Stimulated activated CD8-positive, alpha-beta memory T cell treated with anti-CD3 and anti-CD28 coated beads, Interleukin-4, amount 100 ng/mL, for 1 hour (primary cell): ENCODE data around the gene TMTC2.
"Not testable (repeated sequence)": the region's sequence is repeated elsewhere in the genome, so short reads cannot be mapped to it uniquely, and the experiment has no call there.

Experiments
- DNase-seq, 2 donors: peaks; one replicate each; pipeline ENCODE4 v3.0.0-alpha.2; 2020; ENCODE audit warnings: low read depth in 2 of 2, low spot score in 1 of 2

The TMTC2 gene

DNA sequence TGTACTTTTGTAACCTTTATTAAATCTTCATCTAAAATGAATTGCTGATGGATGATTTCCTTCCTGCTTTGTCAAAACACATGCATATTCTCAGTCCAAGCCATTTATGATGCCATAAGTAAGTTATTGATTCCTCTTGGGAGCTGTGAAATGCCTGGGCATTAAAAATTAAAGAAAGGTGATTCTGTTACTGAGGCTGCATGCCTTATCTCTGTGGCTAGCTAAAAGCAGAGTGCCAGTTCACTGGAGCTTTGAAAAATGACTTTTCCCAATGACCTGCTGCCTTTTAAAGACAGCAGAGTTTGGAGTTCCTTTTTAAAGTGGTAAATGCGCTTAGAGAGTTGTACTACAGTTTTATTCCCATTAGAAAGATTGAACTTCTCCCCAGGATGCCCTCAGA is 152.1 kb downstream of the TMTC2 start:
- no peak for DNase-seq

DNA sequence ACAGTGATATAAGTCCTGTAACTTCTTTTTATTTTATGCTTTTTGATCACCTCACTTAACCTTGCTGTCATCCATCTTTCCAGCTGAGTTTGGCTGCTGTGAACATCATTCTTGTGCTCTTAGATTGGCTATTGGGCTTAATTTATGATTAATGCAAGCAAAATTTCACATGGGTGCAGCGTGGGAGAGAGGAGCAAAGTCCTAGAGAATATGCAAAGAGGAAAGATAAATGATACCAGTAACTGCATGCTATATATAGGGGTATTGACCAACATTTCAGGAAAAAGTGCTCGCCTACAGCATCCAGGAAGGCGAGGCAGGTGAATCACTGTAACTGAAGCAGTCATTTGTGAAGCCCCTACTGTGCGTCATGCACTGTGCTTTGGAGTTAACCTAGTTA is 153.1 kb downstream of the TMTC2 start:
- no peak for DNase-seq

DNA sequence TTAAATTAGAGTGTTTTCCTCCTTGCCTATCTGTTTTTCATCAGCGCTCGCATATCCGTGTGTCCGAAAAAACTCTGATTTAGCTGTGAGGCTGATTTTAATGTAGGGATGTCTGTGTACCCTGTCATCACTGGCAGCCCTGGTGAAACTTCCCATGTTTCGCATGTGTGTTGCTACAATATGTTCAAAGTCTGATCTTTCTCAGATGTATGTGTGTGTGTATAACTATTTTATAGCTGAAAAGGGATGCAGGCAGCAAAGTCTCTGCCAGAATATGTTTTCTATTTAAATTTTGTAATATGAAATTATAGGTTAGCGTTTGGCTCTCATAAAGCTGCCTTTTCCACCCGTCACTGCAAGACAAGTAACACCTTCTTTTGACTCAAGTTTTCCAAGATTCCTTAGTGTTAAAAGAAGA is 154.8 kb downstream of the TMTC2 start:
- DNase-seq, result no peak

DNA sequence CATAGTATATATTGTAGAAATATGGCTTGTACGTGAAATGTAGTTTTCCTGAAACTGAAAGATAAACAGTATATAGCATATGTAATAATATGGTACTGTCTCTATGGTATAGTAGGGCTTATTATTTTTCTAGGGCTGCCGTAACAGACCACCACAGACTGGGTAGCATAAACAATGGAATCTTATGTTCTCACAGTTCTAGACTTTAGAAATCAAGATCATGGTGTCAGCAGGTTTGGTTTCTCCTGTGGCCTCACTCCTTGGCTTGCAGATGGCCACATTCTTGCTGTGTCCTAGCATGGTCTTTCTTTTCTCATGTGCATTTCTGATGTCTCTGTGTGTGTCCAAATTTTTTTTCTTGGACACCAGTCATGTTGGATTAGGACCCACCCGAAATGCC is 155.8 kb downstream of the TMTC2 start:
- DNase-seq, result no peak

DNA sequence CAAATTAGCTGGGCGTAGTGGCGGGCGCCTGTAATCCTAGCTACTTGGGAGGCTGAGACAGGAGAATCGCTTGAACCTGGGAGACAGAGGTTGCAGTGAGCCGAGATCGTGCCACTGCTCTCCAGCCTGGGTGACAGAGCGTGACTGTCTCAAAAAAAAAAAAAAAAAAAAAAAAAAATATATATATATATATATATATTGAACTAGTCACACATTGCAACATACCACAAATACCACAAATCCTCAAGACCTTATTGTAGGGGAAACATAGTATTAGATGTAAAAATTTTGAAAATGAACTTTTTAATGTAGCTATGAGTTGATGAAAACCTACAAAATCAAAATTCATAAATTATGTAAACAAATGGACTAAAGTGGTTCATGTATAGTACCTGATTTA is 158.4 kb downstream of the TMTC2 start:
- DNase-seq, result not testable (repeated sequence)

DNA sequence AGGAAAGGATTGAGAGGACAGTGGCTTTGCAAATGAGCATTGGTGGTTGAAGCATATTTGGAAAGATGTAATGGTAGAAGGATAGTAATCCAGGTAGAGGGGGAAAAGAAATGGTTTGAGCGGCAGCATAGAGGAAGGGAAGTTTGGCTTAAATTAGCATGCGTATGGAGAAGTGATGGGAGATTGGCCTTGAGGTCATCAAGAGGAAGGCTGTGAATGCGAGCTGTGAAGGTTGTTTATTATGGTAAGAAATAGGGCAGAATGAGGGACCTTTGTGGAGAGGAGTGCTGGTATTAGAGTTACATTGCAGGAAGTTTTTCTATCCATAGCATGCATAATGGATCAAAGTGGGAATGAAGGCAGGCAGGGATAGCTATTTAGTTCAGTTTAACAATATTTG is 162.1 kb downstream of the TMTC2 start:
- no peak for DNase-seq

DNA sequence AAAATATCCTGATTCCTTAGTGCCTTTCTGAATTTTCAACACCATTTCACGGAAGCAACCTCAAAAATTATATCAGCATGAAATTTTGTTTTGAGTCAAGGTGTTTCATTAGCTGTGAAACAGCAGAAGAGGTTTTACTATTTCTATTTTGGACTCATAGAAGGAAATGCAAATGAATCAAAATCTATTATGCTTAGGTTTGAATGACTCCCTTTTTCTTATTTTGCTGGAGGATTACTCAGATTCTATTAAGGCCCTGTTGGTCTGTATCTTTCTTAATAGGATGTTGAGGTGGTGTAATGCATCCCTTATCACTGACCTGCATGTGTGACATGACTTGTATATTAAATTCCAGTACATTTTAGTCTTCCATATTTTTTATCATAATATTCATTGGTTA is 165.8 kb downstream of the TMTC2 start:
- DNase-seq, result no peak

DNA sequence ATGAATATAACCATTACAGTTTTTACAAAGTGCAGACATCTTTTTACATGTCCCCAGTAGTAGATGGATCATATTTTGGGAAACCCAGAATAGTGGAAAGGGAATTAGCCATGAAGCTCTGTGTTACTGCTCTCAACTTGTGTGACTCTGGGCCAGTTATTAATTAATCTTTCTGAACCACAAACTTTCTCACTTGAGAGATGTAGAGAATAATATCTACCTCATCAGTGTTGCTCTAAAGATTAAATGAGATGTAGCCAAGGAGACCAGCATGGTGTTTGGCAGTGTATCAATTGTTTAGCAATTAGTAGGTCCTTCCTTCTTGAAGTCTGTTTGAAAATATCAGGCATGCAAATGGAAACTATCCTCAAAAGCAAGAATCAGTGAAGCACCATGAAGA is 169.2 kb downstream of the TMTC2 start:
- DNase-seq, result no peak

DNA sequence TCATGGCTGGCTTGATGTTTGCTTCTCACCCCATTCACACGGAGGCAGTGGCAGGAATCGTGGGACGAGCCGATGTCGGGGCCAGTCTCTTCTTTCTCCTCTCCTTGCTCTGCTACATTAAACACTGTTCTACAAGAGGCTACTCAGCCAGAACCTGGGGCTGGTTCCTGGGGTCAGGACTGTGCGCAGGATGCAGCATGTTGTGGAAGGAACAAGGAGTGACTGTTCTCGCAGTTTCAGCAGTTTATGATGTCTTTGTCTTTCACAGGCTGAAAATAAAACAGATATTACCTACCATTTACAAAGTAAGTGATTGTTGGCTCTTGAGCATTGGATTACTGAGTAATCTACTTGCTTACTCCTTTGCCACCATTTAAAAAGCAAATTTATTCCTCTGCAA is 170.6 kb downstream of the TMTC2 start:
- DNase-seq, result no peak

DNA sequence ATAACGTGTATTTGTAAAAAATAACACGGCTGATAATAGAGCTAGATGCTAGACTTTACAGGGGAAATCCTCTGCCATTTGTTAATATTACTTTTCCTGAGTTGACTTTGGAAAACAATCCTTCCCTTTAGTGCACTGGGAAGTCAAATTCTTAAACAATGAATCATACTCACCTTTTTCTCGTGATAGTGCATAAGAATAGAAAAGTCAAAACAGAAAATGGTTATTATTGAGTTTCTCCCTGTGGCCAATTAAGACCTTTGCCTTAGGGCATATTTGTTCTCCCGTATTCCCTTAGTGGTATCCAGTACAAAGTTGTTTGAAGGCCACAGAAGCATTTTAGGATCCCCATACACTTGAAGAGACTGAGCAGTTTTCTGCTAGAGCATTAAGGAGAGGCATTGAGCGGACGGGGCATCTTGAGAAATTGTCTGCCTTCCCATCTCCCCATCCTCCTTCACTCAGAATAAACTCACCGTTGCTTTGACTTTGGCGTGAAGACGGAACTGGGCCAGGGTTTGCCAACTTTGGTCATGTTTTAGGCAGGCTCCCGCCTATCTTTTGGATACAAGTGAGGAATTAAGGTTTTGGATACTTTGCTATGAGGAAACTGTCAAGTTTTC is 171.3 kb downstream of the TMTC2 start:
- DNase-seq, result no peak

DNA sequence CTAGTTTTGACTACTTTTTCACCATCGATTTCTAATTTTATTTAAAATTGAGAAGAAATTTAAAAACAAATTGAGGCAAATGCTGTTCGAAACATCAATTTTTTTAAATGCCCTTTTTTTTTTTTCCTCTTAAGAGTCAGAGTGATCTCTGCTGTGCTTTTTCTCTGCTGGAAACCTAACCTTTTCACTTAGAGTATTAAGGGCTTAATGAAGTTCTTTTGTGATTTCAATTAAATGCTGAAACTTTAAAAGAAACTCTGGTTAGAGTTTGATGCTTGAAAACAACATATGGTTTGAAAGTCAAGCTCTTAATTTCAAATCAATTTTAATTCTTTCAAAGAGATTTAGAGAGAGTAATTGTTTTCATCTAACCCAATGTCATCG is 171.8 kb downstream of the TMTC2 start:
- no peak for DNase-seq

DNA sequence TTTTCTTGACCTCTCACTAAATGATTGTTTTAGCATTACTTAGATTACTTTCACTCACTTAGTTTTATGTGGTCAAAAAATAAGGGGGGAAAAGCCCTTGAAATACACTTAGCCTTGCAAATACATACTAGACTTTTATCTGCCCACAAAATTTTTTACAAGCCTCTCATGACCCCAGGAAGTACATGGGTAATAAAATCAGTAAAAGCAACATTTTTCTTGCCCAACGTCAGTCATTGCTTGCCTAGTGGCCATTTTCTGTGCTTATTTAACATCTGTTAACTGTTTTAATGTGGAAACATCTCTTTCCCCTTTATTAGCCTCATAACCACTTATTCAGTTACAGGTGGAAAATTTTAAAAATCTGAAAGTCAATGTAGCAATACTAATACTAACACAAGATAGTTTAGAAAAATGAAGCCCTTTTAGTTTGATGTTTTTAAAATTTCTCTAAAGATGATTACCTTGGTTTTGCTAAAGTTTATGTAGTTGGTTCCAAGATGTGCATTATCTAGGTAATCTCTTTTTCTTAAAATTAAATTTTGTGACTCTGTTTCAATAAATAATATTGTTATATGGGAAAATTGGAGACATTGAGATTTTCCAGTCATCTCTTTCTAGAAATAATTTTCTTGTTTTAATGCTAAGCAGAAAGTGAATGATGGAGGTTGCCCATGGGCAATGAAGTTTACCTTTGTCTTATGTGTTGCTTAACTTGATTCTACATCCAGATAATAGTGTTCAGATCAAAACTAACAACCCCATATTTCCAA is 175.5 kb downstream of the TMTC2 start:
- no peak for DNase-seq

DNA sequence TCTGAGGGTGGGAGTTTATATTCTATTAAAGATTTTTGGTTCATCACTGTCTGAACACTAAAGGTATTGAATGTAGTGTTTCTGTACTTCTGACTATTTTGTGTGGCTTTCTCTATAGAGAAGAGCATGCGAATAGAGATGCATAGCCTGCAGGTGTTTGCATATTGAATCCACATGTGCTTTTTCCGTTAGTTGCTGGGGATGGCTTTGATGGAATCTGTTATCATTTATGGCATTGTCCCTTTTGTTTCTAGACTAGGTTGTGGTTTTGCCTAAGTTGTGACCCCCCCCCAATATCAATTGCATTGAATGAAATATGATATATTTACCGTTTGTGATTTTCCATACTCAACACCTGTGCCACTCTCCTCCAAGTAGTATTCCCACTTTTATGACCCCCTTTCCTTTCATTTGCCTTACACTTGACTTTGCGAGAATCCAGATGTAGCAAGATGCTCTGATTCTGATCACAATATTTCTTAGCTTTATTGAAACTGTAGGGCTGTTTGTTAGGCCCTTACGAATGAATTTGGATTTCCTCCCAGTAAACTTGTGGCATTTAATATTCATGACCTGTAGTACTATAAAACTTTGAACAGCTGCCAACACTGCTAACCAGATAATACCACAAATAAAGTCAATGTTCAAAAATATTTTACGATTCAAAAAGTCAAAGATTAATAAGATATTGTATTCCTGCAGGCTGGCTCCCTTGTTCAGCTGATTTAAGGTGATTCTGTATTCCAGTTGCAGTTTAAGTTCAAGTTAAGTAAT is 176.4 kb downstream of the TMTC2 start:
- DNase-seq, result no peak

DNA sequence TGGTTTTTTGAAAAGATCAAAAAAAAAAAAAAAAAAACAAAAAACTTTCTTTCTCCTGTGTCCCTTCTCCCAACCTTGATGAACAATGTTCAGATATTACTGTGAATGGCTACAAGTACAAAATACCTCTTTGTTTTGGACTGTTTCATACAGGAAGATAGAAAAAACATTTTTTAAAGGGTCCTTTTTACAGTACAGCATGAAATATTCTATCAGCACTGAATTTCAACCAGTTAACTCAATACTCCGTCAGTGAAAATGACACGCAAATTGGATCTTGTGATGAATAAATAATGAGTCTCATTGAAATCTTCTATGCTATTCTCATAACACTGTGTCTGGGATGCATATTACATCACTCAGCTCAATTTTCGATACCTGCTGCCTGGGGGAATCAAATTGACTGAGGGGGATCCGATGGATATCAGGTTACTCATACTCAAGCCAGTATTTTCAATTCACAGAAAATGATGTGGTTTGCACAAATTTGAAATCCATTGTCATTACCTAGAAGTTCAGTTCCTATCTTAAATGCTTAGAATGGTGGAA is 179.6 kb downstream of the TMTC2 start:
- DNase-seq, result no peak

DNA sequence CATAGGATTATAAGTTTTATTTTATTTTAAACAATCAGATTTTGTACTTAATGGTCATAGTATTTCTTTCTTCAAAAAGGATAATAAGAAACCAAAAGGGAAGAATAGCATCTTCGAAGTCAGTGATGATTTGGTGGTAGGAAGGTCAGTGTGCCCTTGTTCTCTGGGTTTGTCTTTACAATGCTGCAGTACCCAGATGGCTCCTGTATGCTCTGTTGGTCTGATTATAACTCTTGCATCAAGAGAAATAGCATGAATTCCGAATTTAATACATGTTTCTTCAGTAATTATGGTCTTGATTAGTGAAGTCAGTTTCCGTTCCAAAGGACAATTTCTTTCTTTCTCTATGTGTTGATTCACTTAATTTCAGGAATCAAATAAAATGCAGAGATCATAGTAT is 180.2 kb downstream of the TMTC2 start:
- DNase-seq, result no peak

DNA sequence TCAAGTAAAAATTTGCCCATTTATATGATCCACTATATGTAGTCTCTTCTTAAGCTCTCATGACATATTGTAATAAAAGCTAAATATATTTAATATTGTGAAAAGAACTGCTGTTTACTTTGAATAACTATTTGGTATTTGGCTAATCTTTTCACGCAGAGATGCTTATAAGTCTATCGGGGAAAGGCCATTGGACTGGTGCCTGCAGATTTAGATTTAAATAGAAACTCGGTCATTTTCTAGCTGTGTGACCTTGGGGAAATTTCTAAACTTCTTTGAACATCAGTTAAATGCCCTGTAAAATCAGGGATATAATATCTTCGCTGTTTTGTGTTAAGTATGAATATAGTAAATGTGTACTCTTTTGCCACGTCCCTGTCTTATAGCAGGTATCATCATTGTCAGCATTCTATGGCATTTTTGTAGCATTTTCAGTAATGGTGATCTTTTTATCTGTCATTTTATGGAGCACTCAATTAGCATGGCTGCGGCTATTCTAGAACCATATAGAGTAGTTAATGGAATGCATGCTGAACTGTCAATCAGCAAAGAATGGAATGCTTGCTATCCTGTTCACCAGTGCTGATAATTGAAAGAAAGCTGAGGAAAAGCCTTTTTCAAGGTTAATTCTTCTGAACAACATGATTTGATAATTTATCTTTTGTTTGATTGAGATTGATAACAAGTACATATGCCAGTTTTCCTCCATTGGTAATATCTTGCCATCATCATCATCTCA is 181.2 kb downstream of the TMTC2 start:
- DNase-seq, result no peak

DNA sequence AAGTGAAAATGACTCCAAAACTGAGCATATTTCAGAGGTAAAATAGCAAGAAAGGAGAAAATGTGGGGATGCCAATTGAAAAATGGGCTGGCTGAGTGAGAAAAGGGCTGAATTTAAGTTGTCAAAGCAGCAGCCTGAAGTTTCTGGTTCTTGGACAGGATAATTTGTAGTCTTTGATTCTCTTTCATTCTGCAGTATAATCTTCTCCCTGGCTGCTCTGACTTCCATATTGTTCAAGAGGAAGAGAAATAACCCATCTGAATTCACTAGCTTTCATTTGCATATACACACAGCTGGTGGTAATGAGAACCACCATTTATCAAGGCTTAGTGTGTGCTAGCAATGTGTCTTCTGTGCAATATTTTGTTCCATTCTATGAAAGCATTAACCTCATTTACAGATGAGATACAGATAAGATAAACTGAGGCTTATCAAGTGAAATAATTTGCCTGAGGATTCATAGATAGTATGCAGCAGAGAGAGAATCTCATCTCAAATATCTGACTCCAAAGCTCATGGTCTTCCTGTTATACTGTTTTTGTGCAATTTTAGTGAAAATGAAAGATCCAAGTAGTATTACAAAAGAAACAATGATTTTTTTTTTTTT is 184.2 kb downstream of the TMTC2 start:
- no peak for DNase-seq

DNA sequence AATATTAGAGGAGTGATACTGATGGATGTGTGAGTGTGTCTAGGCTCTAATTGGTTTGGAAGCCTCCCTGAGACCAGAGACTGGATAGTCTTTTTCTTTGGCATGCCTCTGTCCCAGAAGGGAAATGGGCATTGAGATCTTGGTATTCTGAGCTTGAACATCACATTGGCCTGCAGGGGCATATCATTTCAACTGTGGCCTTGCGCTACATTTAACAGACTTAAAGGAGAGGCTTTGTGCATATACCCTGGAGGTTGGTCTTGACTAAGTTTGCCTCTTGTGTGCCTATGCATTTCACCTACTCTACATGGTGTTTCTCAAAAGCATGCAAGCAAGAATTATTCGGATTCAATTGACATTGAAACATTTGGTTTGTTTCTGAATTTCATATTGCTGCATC is 185.4 kb downstream of the TMTC2 start:
- DNase-seq, result no peak

DNA sequence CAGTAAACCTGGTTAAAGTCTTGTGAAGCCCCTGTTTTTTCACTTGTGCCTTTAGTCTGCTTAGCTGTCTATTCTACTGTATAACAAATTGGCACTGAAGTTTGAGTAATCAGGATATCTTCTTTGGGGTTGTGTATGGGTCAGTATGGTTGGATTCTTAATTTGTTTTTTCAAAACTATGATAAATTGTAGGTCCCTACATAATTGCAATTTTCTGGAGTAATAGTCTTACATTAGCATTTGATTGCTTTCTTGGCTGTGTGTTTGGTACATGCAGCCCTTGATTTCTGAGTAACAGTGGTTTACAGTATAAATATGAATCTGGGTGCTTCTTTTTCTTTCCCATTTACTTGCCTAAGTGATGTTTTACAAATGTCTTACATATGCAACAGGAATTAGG is 186.6 kb downstream of the TMTC2 start:
- no peak for DNase-seq

DNA sequence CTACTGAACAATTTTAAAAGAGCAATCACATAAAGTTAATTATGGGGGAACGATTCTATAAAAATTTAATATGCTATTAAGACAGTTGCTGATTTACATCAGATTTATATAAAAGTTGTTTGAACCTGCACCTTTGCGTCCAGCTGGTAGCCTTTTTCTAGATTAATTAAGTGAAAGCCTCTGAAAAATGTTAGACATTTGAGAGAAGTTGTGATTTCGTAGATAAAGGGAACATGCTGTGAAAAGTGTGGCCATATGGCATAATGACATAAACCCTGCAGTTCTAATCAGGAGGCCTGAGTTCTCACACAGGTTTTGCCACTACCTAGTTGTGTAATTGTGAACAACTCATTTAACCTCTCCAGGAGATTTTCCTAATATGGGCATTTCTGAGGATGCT is 187.2 kb downstream of the TMTC2 start:
- no peak for DNase-seq

DNA sequence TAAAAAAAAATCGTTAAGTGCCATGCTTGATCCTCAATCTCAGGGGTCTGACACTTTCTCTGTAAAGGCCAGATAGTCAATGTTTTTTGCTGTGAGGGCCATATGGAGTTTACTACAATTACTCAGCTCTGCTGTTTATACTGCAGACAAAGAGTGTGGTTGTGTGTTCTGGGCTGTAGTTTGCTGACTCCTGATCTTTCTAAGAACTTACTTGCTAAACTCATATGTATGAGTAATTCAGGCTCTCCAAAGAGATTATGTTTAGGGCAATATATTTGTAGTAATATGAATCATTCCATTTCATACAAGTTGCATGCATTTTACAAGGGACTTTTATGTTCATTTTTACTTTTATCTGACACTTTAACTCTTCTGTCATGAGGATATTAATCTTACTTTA is 188.2 kb downstream of the TMTC2 start:
- DNase-seq, result no peak
